Myocyte (in vitro differentiated cells): Measurements from ENCODE around the gene DEFB131B. TPM values are rescaled to one million over a fixed set of nuclear protein-coding genes. Genes with fewer than 3 reads are reported as not detected.
"Not testable (repeated sequence)": the region's sequence is repeated elsewhere in the genome, so short reads cannot be mapped to it uniquely, and the experiment has no call there.

Experiments used
- DNase-seq: peaks from one replicate; pipeline ENCODE4 v3.0.0-alpha.2; 2012; ENCODE audit warnings: low read depth
- polyA plus RNA-seq: library from polyadenylated mRNA; unstranded; fragments of >200 nt; gene quantifications from one replicate; pipeline ENCODE4 v1.2.1, GENCODE V29; 2012; ENCODE audit warnings: missing spikeins
- total RNA-seq: library from RNA; depleted of rRNA; stranded (reverse); fragments of >200 nt; gene quantifications from 2 replicates; pipeline ENCODE4 v1.2.3, GENCODE V29; 2014

DEFB131B gene, protein sequence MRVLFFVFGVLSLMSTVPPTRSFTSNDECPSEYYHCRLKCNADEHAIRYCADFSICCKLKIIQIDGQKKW
- not detected in 2 replicates for total RNA-seq
- not detected for polyA plus RNA-seq

DNA sequence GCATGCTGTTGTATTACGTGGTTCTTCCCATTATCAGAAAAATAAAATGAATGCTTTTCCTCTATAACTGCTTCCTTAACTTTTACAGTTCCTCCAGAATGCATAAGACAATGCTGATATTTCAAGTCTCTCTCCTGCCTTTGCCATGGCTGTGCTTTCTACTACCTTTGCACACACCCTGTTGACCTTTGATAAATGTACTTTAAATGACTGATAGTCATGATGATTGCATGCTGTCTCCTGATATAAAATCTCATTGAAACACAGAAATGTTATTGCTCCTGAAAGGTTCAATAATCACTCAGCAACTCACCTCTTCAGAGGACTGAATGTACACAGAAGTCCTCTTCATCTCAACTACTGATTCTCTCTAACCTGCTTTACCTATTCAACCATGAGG is at the start of gene DEFB131B:
DEFB131B (plus strand) TSS at position 395 of the 400 bp plus-strand sequence; CDS start at position 395, 0 bp downstream.
- DNase-seq = not testable (repeated sequence)

DNA sequence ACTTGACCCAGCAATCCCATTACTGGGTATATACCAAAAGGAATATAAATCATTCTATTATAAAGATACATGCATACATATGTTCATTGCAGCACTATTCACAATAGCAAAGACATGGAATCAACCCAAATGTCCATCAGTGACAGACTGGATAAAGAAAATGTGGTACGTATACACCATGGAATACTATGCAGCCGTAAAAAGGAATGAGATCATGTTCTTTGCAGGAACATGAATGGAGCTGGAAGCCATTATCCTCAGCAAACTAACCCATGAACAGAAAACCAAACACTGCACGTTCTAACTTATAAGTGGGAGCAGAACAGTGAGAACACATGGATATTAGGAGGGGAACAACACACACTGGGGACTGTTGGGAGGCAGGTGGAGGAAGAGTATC is 49.0 kb upstream of the DEFB131B start:
- not testable (repeated sequence) for DNase-seq

DNA sequence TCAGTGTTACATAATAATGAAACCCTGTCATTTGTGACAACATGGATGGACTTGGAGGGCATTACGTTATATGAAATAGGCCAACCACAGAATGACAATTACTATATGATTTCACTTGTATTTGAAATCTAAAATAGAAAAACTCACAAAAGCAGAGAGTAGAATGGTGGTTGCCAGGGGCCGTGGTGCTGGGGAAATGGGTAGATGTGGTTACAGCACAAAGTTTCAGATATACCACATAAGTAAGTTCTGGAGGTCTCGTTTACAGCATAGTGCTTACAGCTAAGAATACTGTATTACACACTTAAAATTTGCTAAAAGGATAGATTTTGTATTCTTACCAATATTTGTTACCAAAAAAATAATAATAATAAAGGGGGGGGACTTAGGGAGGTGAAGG is 48.6 kb upstream of the DEFB131B start:
- not testable (repeated sequence) for DNase-seq

DNA sequence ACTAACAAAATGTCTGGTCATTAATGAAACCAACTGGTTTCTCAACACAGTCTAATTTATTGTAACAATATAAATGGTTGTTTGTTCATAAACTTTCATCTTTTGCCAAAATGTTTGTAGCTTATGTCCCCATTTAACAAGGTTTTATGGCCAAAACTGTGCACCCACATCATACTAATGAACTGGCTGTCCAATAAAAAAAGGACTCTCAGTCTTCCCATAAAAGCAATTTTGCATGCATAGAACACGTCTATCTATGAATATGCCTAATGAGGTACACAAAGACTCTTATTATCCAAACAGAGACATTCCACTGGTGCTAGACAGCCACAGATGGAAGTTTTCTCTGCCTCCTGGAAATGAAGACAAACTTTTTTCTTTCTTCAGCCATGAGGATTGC is 45.4 kb upstream of the DEFB131B start, which contains the start of gene DEFB108B:
DEFB108B (plus strand) TSS at position 390 of the 400 bp plus-strand sequence; CDS start at position 390, 0 bp downstream.
- not testable (repeated sequence) for DNase-seq

DNA sequence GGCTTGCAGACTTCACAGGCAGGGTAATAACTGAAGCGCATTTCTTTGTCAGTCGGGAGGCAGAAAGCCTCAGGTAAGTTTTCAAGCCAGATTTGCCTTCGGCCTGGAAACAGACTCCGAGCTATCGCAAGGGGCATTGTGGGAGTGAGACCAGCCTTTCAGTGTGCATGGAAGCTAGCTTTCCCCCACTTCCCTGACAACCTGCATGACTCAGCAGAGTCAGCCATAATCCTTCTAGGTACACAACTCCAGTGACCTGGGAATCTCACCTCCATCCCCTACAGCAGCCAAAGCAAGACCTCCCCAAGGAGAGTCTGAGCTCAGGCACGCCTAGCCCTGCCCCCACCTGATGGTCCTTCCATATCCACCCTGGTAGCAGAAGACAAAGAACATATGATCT is 35.5 kb upstream of the DEFB131B start:
- DNase-seq = not testable (repeated sequence)

DNA sequence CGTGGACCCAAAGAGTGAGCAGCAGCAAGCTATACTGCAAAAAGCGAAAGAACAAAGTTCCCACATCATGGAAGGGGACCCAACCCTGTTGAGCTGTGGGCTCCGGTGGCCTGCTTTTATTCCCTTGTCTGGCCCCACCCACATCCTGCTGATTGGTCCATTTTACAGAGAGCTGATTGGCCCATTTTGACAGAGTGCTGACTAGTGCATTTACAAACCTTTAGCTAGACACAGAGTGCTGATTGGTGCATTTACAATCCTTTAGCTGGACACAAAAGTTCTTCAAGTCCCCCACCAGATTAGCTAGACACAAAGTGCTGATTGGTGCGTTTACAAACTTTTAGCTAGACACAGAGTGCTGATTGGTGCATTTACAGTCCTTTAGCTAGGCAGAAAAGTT is 34.9 kb upstream of the DEFB131B start:
- DNase-seq = not testable (repeated sequence)

DNA sequence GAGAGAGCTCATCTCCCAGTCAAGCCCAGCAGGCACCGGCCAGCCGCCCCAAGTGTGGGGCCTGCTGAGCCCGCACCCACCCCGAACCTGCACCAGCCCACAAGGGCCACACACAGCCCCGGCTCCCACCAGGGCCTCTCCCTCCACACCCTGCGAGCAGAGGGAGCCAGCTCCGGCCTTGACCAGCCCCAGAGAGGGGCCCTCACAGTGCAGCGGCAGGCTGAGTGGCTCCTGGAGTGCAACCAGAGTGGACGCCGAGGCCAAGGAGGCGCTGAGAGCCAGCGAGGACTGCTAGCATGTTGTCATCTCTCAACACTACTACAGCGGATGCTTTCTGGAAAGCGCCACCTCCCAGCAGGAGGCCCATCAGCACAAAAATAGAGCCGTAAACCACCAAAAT is 34.4 kb upstream of the DEFB131B start:
- DNase-seq = no peak

DNA sequence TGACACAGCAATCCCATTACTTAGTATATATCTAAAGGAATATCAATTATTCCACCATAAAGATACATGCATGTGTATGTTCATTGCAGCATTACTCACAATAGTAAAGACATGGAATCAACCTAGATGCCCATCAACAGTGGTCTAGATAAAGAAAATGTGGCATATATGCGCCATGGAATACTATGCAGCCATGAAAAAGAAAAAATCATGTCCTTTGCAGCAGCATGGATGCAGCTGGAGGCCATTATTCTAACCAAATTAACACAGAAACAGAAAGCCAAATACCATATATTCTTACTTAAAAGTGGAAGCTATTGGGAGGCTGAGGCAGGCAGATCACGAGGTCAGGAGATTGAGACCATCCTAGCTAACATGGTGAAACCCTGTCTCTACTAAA is 24.4 kb upstream of the DEFB131B start:
- DNase-seq = not testable (repeated sequence)

DNA sequence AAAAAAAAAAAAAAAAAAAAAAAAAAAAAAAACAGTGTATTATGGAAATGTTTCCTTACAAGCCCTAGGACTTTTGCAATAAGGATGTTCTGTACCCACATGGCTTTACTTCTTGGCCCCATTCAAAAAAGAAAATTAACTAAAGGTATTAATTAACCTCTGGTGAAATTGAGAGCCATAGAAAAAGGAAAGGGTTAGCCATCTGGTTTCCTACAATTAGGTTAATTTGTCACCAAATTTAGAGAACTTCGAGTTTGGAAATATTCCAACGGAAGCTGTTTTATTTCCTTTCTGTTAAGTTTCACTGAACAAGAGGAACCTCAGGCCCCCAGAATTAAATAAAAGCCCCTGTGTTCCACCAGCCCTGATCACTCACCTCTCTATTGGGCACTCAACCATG is 22.4 kb upstream of the DEFB131B start:
- not testable (repeated sequence) for DNase-seq

DNA sequence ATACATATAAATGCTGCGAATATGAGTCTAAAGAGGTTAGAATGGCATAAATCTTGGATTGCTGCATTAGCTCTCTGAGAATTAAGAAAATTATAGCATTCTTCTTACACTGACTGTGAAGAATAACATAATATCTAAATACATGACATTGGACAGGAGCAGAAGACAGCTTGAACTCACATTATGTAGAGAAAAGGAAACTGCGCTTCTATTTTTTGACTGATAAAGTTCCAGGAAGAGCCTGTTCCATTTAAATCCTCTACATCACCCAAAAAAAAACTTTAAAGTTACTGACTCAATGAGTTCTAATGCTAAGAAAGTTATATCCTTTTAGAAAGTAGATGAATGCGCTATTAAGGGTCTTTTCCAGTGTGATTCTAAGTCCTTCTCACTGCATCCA is 17.4 kb upstream of the DEFB131B start:
- DNase-seq = not testable (repeated sequence)

DNA sequence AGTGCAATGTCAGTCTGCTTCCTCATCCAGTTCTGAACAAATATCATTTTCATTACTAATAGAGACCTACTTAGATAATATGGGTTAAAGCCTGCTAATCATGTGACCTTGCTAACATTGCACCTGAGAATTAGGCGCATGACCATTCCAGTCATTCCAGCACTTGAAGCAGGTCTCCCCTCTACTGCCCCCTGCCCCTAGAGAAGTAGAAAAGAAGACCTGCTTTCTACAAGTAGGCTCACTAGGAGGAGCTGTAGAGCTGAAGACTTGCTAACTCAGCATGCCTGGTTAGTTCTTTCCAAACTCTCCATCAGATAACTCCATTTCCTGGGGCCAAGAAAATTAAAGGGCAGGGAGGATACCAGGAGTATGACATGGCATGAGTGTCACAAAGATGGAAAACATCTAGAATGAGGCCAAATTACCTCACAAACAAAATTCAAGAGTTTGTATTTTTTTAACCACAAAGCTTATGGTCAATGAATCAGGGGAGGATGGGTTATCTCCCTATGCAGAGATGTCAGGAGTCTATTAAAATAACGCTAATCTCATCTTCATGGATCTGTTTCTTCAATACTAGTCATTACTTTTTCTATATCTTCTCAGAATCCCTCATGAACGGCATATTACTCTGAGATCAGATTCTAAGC is 14.2 kb upstream of the DEFB131B start:
- peak; percentile 56 for DNase-seq

DNA sequence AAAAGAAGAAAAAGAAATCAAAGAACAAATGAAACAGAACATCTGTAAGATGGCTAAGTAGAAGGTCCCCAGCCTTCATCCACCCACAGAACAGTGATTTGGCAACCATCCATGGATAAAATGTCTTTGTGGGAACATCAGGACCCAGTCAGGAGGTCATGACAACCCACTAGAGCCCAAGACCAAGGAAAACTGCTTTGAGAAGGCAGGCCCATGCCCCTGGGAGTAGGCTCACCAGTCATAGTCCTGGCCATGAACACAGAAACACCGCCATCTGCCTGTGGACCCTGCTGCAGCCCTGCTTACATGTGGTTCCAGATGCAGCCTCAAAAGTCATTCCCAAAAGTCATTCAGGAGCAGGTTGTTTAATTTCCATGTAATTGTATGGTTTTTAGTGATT is 11.0 kb upstream of the DEFB131B start:
- DNase-seq = not testable (repeated sequence)

DNA sequence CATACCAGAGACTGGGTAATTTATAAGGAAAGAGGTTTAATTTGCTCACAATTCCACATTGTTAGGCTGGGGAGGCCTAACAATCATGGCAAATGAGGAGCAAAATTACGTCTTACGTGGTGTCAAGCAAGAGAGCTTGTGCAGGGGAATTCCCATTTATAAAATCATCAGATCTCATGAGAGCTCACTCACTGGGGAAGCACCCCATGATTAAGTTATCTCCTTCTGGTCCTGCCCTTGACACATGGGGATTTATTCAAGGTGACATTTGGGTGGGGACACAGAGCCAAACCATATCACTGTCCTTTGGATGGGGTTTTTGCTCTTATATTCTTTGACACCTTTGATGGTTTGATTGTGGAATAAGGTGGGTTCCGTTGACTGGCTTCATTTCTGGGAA is 8.3 kb upstream of the DEFB131B start:
- DNase-seq = not testable (repeated sequence)

DNA sequence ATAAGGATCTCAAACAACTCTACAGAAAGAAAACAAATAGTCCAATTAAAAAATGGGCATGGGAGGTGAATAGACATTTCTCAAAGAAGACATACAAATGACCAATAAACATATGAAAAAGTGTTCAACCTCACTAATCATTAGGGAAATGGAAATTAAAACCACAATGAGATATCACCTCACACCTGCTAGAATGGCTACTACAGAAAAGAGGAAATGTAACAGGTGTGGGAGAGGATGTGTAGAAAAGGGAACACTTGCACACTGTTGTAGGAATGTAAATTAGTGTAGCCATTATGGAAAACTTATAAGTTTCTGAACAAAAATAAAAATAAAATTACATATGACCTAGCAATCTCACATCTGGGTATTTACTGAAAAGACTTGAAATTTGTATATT is 7.6 kb upstream of the DEFB131B start:
- DNase-seq = not testable (repeated sequence)

DNA sequence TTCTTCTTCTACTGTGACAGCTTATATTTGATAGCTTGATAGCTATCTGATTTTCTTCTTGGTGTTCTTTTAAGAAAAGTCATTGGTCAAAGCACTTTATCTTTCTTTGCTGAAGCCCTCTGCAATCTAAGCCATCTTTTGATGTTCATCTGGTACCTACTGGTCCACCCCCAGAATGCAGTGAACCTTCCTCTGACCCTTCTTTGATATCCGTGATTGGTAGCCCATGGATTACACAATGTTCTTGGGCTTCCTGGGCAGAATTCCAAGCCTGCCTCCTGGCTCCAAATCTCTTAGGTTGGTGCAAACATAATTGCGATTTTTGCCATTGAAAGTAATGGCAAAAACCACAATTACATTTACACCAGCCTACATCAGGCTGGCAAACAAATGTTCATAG is 2.0 kb upstream of the DEFB131B start:
- DNase-seq = not testable (repeated sequence)

DNA sequence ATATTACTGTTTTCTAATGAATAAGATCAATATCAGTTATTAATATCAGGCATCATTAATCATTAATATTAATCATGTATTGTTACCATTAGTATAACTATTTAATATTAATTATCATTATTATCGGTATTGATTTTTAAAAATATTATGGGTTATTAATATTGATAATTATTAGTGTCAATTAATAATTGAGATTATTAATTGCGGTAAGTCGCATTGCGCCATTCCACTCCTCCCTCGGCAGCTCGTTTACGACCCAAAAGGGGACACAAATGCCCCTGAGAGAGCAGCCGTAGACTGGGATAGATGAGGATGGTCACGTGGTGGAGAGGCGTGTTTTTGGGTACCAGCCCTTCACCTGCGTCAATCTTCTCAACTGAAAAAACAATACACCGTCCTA is 7.6 kb downstream of the DEFB131B start:
- DNase-seq = not testable (repeated sequence)

DNA sequence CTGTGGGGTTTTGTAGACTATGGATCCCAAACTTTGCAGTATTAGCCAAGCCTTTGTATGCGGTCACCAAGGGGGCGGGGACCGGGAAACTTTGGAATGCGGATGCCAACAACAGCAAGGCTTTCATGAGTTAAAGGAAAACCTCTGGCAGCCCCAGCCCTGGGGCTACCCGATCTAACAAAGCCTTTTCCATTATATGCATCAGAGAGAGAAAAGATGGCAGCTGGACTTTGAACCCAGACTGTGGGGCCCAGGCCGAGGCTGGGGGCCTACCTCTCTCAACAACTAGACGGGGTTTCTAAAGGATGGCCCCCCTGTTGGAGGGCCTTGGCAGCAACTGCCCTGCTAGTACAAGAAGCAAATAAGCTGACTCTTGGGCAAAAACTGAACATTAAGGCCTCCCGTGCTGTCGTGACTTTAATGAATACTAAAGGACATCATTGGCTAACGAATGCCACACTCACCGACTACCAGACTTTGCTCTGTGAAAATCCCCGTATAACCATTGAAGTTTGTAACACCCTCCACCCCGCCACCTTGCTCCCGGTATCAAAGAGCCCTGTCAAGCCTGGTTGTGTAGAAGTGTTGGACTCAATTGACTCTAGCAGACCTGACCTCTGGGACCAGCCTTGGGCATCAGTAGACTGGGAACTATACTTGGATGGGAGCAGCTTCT is 10.2 kb downstream of the DEFB131B start:
- not testable (repeated sequence) for DNase-seq

DNA sequence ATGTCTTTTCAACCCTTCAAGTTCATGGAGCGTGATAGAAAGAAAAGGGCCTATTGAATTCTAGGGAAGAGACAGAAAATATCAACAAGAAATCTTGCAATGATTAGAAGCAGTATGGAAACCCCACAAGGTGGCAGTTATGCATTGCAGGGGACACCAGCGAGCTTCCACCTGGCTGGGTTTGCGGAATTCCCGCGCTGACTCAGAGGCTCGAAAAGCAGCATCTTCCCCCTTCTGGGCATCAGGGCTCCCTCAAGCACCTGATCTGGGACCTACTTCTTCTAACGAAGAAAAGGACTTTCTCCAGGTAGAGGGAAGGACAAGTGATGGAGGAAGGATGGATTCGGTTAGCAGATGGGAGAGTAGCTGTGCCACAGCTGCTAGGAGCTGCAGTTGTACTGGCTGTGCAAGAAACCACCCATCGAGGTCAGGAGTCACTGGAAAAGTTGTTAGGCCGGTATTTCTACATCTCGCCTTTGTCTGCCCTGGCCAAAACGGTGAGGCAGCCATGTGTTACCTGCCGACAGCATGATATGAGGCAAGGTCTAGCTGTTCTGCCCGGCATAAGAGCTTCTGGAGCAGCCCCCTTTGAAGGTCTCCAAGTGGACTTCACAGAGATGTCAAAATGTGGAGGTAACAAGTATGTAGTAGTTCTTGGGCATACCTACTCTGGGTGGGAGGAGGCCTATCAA is 11.1 kb downstream of the DEFB131B start:
- not testable (repeated sequence) for DNase-seq

DNA sequence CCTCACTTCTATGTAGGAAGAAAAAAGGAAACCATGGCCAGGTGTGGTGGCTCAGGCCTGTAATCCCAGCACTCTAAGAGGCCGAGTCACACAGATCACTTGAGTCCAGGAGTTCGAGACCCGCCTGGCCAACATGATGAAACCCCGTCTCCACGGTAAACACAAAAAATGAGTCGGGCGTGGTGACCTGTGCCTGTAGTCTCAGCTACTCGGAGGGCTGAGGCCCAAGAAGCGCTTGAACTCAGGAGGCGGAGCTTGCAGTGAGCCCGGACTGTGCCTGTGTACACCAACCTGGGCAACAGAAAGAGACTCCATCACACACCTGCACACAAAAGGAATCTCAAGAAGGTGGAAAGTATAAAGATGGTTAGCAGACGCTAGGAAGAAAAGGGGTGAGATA is 17.7 kb downstream of the DEFB131B start:
- no peak for DNase-seq

DNA sequence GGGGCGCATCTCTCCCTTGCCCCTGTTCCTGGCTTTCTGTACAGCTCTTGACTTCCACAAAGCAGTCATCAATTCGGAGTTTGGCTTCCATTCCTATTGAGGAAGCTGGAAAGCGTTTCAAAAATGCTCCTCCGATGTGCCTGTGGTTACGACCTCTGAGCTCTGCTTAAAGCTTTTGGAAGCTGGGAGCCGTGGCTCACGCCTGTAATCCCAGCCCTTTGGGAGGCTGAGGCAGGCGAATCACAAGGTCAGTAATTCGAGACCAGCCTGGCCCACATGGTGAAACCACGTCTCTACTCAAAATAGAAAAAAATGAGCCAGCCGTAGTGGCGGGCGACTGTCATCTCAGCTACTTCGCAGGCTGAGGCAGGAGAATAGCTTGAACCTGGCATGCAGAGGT is 22.9 kb downstream of the DEFB131B start:
- peak; percentile 93 for DNase-seq

DNA sequence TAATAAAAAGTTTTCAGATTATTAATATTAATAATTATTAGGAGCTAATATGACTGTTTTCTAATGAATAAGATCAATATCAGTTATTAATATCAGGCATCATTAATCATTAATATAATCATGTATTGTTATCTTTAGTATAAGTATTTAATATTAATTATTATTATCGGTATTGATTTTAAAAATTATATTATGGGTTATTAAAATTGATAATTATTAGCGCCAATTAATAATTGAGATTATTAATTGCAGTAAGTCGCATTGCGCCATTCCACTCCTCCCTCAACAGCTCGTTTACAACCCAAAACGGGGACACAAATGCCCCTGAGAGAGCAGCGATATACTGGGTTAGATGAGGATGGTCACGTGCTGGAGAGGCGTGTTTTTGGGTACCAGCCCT is 30.0 kb downstream of the DEFB131B start:
- DNase-seq = no peak

DNA sequence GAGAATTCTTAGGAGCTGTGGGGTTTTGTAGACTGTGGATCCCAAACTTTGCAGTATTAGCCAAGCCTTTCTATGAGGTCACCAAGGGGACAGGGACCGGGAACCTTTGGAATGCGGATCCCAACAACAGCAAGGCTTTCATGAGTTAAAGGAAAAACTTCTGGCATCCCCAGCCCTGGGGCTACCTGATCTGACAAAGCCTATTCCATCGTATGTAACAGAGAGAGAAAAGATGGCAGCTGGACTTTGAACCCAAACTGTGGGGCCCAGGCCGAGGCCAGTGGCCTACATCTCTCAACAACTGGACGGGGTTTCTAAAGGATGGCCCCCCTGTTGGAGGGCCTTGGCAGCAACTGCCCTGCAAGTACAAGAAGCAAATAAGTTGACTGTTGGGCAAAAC is 32.5 kb downstream of the DEFB131B start:
- not testable (repeated sequence) for DNase-seq
